Astrocyte of the hippocampus (primary cell): Measurements from ENCODE around the gene BIN1.

Experiments used
- DNase-seq: peaks from one replicate; pipeline ENCODE4 v3.0.0; 2011; ENCODE audit warnings: low read depth, low spot score

BIN1 gene

GRCh38 chr2:127092306-127092705, 14.6 kb downstream of the BIN1 start:
- DNase-seq, result no peak

GRCh38 chr2:127091886-127092285, 15.1 kb downstream of the BIN1 start:
- DNase-seq, result no peak

DNA sequence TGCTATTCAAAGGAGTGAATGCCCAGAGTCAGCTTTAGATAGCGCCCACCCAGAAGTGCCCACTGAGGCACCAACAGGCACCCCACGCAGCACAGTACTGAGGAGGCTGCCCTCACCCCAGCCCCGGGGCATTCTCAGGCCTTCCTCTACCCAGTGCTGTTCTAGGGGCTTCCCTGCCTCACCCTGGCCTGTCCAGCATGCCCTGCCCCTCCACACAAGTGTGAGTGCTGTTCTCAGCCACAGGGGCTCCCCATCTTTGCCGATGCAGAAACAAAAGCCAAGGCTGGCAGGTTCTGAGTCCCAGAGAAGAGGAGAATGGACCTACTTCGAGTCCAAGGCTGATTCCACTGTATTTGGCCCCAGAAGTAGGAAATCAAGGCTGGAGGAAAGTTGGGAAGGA, 15.8 kb downstream of the BIN1 start:
- DNase-seq, result no peak

GRCh38 chr2:127090281-127091120, 16.5 kb downstream of the BIN1 start:
- no peak for DNase-seq

DNA sequence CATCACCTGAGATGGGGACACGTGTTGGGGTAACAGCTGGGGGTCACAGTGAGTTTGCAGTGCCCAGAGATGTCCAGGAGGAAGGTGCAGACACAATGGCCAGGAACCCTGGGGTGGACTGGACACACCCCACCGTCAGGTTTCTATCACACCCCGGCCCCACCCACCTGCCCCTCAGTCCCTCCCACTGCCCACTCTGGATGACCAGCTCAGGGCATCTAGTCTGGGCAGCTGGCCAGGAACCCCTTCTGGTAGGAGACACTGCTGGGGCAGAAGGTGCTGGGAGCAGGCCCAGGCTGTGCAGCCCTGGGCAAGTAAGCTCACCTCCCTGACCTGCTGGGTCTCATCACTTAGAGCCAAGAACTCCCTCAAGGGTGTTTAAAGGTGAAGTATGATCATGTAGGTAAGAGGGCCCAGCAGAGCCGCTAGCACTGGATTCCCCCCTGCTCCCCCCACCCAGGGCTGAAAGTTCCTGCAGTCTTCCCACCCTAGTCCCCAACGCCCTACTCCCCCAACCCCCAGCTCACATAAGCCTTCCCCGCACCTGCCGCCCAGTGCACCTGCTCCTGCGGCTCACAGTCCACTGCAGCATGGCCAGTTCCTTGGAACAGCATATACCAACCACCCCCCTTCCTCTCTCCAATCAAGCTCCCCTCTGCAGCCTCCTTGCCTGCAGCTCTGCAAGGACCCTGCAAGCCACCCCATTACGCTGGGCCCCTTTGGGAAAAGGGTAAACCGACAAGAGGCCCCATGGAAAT, 17.3 kb downstream of the BIN1 start:
- no peak for DNase-seq

DNA sequence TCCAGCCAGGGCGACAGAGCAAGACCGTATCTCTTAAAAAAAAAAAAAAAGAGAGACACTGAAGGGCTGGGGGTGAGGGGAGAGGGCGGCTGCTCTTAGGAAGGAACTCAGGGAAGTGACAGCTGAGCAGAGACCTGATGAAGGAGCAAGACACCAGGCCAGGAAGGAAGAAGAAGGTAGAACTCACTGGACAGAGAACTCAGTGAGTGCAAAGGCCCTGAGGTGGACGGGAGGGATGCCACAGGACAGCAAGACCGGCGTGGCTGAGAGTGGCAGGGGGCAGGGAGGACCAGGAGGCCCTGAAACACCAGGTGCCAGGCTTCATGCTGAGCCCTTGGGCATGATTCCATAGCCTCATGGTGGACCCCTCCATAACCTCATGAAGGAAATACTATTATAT, 18.2 kb downstream of the BIN1 start:
- no peak for DNase-seq

- no peak for DNase-seq
These were observed 19.0 kb downstream of the BIN1 start for GRCh38 chr2:127087791-127088495.

DNA sequence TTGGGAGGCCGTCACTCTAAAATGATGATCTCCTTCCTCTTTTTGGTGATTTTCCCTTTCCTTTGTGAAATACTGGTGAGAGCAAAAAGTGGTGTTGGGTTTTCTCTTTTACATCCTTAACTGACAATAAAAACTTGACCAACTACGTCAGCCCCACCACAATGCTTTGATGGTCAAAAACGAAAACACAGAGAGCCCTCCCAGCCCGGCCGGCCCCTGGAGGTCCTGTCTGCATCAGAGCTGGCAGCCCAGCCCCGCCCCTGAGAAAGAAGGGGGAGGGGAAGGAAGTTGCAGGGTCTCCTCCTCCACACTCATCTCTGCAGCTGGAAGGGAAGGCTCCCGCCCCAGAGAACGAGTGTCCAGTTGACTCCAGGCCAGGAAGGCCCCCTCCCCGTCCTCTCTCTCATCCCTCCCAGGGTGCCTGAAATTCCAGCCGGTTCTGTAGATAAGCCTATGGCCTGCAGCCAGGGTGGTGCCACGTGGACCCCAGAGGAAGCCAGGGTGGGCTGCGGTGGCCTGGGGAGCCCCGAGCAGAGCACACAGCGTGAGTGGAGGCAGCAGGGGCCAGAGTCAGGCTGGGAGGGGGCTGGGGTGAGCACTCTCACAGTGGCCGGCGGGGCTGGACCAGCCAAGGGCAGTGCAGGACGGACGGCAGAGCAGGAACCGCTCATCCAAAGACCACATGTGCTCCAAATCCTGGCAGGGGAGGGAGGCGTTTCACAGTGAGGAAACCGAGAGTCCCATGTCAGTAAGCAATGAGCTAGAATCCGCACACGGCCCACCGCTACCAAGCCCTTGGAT, 19.8 kb downstream of the BIN1 start:
- DNase-seq, result peak; percentile 90

DNA sequence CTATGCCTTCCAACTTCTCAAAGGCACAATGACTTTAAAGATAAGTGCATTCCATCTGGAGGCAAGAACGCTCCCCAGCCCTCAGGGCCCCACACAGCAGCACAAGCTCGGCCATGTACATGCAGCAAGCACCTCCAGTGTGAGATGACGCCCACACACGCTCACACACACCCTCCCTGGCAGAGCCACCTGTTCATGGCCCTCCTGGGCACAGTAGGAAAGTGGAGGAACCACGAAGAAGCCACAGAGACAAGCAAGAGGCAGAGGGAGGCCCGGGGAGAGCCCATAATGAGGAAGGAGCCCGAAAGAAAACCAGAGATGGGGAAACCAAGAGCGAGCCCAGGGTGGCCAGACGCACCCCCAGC, 21.7 kb downstream of the BIN1 start:
- peak; percentile 70 for DNase-seq

DNA sequence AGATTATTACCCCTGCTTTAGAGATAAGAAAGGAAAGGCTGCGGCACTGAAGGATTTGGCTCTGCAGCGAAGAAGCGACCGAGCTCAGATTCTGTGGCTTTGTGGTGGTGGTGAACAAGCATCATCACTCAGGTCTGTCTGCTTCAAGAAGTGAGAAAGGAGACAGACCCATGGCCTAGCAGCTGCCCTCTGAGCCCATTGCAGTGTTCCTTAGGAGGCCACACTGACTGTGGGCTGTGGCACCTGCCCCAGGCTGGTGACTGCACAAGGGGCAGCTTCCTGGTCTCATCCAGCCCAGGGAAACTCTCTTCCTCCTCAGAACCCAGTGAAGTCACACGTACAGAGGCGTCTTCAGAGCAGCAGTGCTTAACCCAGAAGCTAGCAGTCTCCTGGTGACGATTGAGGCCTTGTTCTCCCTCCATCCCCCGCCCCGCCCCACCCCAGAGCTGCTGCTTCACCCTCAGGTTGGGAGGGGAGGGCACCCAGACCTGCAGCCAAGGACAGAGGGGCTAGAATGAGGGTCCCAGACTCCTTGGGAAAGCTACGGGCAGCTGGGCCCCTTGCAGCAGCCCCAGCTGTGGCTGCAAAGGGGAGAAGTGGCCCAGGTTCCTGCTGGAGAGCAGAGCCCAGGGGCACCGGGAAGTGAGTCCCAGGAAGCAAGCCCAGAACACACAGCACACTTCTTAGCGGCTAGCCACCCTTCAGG, 22.2 kb downstream of the BIN1 start:
- DNase-seq, result peak; percentile 39

GRCh38 chr2:127083819-127084503, 23.0 kb downstream of the BIN1 start:
- DNase-seq, result peak; percentile 89

- no peak for DNase-seq
These were observed 24.0 kb downstream of the BIN1 start for GRCh38 chr2:127082974-127083373.

- DNase-seq, result no peak
These were observed 24.9 kb downstream of the BIN1 start for GRCh38 chr2:127081826-127082633.

DNA sequence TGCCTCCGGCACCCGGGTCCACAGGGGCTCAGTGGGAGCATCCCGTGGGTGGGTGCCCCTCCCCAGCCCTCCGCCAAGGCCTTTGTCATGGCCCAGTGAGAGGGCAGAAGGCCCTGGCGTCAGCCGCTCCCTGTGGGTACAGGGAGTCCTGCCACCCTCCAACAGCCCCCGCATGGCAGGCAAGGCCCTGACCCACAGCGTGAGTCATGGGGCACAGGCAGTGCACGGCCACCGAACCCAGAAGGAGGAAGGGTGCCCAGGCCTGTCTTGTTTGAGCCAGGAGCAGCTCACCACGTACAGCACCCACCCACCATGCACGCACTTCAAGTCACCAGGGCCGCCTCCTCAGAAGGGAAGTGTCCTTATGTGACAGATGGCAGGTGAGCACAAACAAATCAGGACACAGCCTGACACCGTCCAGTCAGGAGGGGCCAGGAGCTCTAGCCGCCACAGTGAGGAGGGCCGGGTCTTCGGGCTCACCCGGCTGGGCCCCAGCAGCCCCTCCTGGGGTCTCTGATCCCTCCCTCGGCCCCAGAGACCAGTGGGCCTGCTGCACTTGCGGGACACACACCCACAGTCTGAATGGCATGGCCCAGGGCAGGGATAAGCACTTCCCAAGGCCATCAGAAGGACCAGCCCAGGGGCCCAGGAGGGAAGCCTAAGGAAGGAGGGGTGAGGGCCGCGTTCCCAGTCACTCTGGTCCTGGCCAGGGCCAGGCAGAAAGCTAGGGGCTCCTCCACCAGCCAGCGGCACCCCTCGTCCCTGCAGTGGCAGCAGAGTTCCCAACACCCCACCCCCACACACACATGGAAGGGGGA, 25.8 kb downstream of the BIN1 start:
- DNase-seq, result peak; percentile 35

- DNase-seq, result no peak
These were observed 26.6 kb downstream of the BIN1 start for GRCh38 chr2:127080226-127080937.

GRCh38 chr2:127079358-127079920, 27.5 kb downstream of the BIN1 start:
- no peak for DNase-seq

DNA sequence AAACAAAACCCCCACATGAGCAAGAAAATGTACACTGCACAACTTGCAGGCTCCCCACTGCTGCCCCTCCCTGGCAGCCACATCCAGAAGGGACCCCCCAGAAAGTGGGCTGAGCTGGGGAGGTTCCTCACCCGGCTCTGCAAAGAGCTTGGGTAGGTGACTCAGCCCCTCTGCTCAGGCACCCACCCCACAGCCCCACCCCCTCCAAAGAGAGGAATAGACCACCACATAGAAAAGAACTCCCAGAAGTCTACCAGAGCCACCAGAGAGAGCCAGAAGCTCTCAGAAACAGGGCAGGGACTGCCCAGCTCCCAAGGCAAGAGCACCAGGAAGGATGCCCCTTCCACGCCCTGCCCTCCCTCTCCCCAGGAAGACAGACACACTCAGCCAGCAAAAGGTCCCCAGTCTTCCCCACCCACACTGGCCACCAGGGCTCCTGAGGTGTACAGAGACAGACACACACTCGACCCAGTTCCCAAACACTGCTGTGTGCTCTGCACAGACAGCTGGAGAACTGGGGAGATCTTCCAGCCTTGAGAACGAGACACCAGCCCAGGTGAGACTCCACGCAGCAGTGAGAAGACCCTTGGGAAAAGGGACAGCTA, 28.2 kb downstream of the BIN1 start:
- DNase-seq, result no peak
